ENCODE measurements around the gene FBXO33. TPM values are rescaled to one million over a fixed set of nuclear protein-coding genes. Genes with fewer than 3 reads are reported as not detected.

The FBXO33 gene
- total RNA-seq, 1 donor from 2014 or later: 10.5 TPM

DNA sequence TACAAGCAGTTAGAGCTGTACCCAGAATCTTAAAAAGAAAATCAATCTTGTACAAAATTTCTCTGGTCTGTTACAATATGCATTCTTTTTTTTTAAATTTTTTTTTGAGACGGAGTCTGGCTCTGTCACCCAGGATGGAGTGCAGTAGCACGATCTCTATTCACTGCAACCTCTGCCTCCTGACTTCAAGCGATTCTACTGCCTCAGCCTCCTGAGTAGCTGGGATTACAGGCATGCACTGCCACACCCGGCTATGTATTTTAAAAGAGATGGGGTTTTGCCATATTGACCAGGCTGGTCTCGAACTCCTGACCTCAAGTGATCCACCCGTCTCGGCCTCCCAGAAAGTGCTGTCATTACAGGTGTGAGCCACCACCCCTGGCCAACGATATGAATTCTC is 4.1 kb downstream of the FBXO33 start:
- no peak overlapping the region for H3K4me3 Mint-ChIP-seq
- H3K4me1 Mint-ChIP-seq: peaks cover 25% of the 10 kb centered on the region
- TF ChIP-seq, protein P1, sequence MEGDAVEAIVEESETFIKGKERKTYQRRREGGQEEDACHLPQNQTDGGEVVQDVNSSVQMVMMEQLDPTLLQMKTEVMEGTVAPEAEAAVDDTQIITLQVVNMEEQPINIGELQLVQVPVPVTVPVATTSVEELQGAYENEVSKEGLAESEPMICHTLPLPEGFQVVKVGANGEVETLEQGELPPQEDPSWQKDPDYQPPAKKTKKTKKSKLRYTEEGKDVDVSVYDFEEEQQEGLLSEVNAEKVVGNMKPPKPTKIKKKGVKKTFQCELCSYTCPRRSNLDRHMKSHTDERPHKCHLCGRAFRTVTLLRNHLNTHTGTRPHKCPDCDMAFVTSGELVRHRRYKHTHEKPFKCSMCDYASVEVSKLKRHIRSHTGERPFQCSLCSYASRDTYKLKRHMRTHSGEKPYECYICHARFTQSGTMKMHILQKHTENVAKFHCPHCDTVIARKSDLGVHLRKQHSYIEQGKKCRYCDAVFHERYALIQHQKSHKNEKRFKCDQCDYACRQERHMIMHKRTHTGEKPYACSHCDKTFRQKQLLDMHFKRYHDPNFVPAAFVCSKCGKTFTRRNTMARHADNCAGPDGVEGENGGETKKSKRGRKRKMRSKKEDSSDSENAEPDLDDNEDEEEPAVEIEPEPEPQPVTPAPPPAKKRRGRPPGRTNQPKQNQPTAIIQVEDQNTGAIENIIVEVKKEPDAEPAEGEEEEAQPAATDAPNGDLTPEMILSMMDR (IDR thresholded peaks at IDR 0.05; ENCODE audit: unreplicated experiment): no peak
- H3K9me3 Mint-ChIP-seq: no peaks in the 10 kb centered on the region
- no peak for DNase-seq (ENCODE audit: low spot score in 2 of 2, unreplicated experiment in 2 of 2)
- H3K27me3 Mint-ChIP-seq (ENCODE audit: low read depth): no peaks in the 10 kb centered on the region
- H3K36me3 Mint-ChIP-seq: no peaks in the 10 kb centered on the region
- no peak overlapping the region for H3K27ac Mint-ChIP-seq

DNA sequence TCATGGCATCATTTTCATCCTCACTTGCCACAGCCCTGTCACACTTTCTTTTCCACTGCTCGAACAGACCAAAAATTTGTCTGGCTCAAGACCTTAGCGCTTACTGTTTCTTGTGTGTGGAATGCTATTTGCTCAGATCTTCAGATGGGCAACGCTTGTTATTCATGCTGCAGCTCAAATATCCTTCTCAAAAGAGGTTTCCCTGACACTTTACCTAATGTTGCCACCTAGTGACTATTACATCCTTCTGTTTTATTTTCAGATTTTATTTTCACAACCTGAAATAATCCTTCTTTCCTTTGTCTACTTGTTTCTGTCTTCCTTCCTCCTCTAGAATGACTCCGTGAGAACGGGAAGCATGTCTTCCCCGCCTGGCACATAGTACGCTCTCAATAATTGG is 5.6 kb downstream of the FBXO33 start:
- H3K4me3 Mint-ChIP-seq: no peak overlapping the region
- no peaks in the 10 kb centered on the region for H3K9me3 Mint-ChIP-seq
- peak overlapping the region; percentile 47 for H3K27ac Mint-ChIP-seq
- peaks cover 24% of the 10 kb centered on the region for H3K4me1 Mint-ChIP-seq
- DNase-seq (ENCODE audit: low spot score in 2 of 2, unreplicated experiment in 2 of 2): no peak
- H3K36me3 Mint-ChIP-seq: no peaks in the 10 kb centered on the region
- H3K27me3 Mint-ChIP-seq (ENCODE audit: low read depth): no peaks in the 10 kb centered on the region
- TF ChIP-seq, protein P1 (IDR thresholded peaks at IDR 0.05; ENCODE audit: unreplicated experiment): no peak

- TF ChIP-seq, protein P1 (IDR thresholded peaks at IDR 0.05; ENCODE audit: unreplicated experiment): no peak
- DNase-seq (ENCODE audit: low spot score in 2 of 2, unreplicated experiment in 2 of 2): no peak
- Mint-ChIP-seq H3K9me3 (no peaks in the 10 kb centered on the region), H3K4me1 (peaks cover 21% of the 10 kb centered on the region), H3K36me3 (no peaks in the 10 kb centered on the region), H3K4me3 (no peak overlapping the region), H3K27ac (no peak overlapping the region), H3K27me3 (ENCODE audit: low read depth) (no peaks in the 10 kb centered on the region)
These were observed 6.3 kb downstream of the FBXO33 start for GRCh38 chr14:39425947-39426346.

- DNase-seq (ENCODE audit: low spot score in 2 of 2, unreplicated experiment in 2 of 2): no peak
- TF ChIP-seq, protein P1 (IDR thresholded peaks at IDR 0.05; ENCODE audit: unreplicated experiment): no peak
- no peak overlapping the region for H3K27ac Mint-ChIP-seq
- H3K27me3 Mint-ChIP-seq (ENCODE audit: low read depth): no peaks in the 10 kb centered on the region
- no peak overlapping the region for H3K4me3 Mint-ChIP-seq
- H3K9me3 Mint-ChIP-seq: peaks cover 4% of the 10 kb centered on the region
- H3K4me1 Mint-ChIP-seq: peaks cover 7% of the 10 kb centered on the region
- peaks cover 3% of the 10 kb centered on the region for H3K36me3 Mint-ChIP-seq
These were observed 8.4 kb downstream of the FBXO33 start for GRCh38 chr14:39423793-39424192.

GRCh38 chr14:39422243-39422642 is 10.0 kb downstream of the FBXO33 start:
- no peak overlapping the region for H3K4me3 Mint-ChIP-seq
- no peak for DNase-seq (ENCODE audit: low spot score in 2 of 2, unreplicated experiment in 2 of 2)
- TF ChIP-seq, protein P1 (IDR thresholded peaks at IDR 0.05; ENCODE audit: unreplicated experiment): no peak
- peaks cover 3% of the 10 kb centered on the region for H3K36me3 Mint-ChIP-seq
- H3K27me3 Mint-ChIP-seq (ENCODE audit: low read depth): no peaks in the 10 kb centered on the region
- peaks cover 5% of the 10 kb centered on the region for H3K9me3 Mint-ChIP-seq
- H3K27ac Mint-ChIP-seq: no peak overlapping the region
- peaks cover 7% of the 10 kb centered on the region for H3K4me1 Mint-ChIP-seq

- Mint-ChIP-seq H3K36me3 (peaks cover 25% of the 10 kb centered on the region), H3K4me3 (no peak overlapping the region), H3K27ac (no peak overlapping the region), H3K4me1 (no peaks in the 10 kb centered on the region), H3K27me3 (ENCODE audit: low read depth) (no peaks in the 10 kb centered on the region), H3K9me3 (peaks cover 27% of the 10 kb centered on the region)
- DNase-seq (ENCODE audit: low spot score in 2 of 2, unreplicated experiment in 2 of 2): no peak
- TF ChIP-seq, protein P1 (IDR thresholded peaks at IDR 0.05; ENCODE audit: unreplicated experiment): no peak
These were observed 13.0 kb downstream of the FBXO33 start for GRCh38 chr14:39419272-39419671.
